Measurements from ENCODE around the gene ANAPC2.

GRCh38 chr9:137147793-137148160 lies 40.6 kb downstream of the ANAPC2 start:
- TF ChIP-seq, protein P1, sequence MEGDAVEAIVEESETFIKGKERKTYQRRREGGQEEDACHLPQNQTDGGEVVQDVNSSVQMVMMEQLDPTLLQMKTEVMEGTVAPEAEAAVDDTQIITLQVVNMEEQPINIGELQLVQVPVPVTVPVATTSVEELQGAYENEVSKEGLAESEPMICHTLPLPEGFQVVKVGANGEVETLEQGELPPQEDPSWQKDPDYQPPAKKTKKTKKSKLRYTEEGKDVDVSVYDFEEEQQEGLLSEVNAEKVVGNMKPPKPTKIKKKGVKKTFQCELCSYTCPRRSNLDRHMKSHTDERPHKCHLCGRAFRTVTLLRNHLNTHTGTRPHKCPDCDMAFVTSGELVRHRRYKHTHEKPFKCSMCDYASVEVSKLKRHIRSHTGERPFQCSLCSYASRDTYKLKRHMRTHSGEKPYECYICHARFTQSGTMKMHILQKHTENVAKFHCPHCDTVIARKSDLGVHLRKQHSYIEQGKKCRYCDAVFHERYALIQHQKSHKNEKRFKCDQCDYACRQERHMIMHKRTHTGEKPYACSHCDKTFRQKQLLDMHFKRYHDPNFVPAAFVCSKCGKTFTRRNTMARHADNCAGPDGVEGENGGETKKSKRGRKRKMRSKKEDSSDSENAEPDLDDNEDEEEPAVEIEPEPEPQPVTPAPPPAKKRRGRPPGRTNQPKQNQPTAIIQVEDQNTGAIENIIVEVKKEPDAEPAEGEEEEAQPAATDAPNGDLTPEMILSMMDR (IDR thresholded peaks at IDR 0.05; ENCODE audit: low read depth, low read length, missing input control) = no peak
- TF ChIP-seq RAD21 (IDR thresholded peaks at IDR 0.05) (no peak), TAF1 (conservative IDR thresholded peaks at IDR 0.05) (no peak), EGR1 (IDR thresholded peaks at IDR 0.05; ENCODE audit: low read depth in 2 of 2) (no peak)
- TF ChIP-seq, protein P2, sequence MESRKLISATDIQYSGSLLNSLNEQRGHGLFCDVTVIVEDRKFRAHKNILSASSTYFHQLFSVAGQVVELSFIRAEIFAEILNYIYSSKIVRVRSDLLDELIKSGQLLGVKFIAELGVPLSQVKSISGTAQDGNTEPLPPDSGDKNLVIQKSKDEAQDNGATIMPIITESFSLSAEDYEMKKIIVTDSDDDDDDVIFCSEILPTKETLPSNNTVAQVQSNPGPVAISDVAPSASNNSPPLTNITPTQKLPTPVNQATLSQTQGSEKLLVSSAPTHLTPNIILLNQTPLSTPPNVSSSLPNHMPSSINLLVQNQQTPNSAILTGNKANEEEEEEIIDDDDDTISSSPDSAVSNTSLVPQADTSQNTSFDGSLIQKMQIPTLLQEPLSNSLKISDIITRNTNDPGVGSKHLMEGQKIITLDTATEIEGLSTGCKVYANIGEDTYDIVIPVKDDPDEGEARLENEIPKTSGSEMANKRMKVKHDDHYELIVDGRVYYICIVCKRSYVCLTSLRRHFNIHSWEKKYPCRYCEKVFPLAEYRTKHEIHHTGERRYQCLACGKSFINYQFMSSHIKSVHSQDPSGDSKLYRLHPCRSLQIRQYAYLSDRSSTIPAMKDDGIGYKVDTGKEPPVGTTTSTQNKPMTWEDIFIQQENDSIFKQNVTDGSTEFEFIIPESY (IDR thresholded peaks at IDR 0.05) = no peak
